ENCODE measurements around the gene ZNF112.

DNA sequence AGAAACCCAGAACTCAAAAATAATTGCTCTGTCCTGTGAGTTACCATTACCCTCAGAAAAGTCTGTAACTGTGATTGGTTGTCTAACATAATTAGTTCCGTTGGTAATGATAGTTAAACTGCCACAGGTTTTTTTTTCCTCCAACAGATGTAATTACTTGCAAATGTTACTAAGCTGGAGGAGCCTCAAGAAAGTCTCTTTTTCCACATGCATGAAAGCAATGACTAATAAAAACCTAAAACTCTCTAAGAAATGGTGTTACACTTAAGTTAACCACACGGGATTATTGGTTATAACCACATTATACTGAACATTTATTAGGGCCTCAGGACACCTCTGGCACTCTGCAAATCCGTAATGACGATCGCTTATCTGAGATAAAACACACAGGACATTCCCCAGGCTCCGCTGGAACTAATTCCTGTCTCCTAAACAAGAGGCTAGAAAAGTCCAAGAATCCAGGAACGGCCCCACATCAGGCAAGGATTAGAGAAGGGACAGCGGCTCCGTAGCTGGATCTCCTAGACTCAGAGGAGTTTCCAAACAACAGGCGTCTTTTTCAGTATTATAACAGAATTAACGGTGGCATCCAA, 52.4 kb downstream of the ZNF112 start:
- TF ChIP-seq, protein P1, sequence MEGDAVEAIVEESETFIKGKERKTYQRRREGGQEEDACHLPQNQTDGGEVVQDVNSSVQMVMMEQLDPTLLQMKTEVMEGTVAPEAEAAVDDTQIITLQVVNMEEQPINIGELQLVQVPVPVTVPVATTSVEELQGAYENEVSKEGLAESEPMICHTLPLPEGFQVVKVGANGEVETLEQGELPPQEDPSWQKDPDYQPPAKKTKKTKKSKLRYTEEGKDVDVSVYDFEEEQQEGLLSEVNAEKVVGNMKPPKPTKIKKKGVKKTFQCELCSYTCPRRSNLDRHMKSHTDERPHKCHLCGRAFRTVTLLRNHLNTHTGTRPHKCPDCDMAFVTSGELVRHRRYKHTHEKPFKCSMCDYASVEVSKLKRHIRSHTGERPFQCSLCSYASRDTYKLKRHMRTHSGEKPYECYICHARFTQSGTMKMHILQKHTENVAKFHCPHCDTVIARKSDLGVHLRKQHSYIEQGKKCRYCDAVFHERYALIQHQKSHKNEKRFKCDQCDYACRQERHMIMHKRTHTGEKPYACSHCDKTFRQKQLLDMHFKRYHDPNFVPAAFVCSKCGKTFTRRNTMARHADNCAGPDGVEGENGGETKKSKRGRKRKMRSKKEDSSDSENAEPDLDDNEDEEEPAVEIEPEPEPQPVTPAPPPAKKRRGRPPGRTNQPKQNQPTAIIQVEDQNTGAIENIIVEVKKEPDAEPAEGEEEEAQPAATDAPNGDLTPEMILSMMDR (IDR thresholded peaks at IDR 0.05) = no peak
- no peak for TF ChIP-seq POLR2A (IDR thresholded peaks at IDR 0.05)
